ENCODE data around the gene SPTBN1. TPM values are rescaled to one million over a fixed set of nuclear protein-coding genes. Genes with fewer than 3 reads are reported as not detected.
A peak's percentile ranks its signal among the peaks of the same experiment; 100 is the strongest.

SPTBN1 gene
- total RNA-seq, 1 experiment from 2014 or later = 262 TPM

GRCh38 chr2:54589038-54589339 is 132.9 kb downstream of the SPTBN1 start:
- POLR2A ChIA-PET (ENCODE audit: unreplicated experiment) = no interaction called here
- Histone ChIP-seq H3K79me2 (ENCODE audit: low read depth) (peaks cover 99% of the 10 kb centered on the region), H3F3A (ENCODE audit: insufficient read depth, low read depth) (peaks cover 20% of the 10 kb centered on the region), H3K9me2 (ENCODE audit: insufficient read depth) (no peaks in the 10 kb centered on the region), H3K4me1 (replicated peaks; ENCODE audit: insufficient read depth) (peaks cover 33% of the 10 kb centered on the region), H2AFZ (no peak overlapping the region), H3K4me3 (no peak overlapping the region), H3K9me3 (ENCODE audit: insufficient read depth, low read depth) (no peaks in the 10 kb centered on the region), H3K27ac (peak overlapping the region; percentile 44), H4K20me1 (ENCODE audit: insufficient read depth) (peaks cover 15% of the 10 kb centered on the region), H3K27me3 (ENCODE audit: insufficient read depth, low read depth) (no peaks in the 10 kb centered on the region), H3K4me2 (peak overlapping the region; percentile 46), H3K36me3 (ENCODE audit: low read depth) (peaks cover 4% of the 10 kb centered on the region; the same call in 1 of the 2 replicates)
- CTCF ChIA-PET = no interaction called here
- intact Hi-C loops (cut with micrococcal nuclease; ENCODE audit: unreplicated experiment) = no loop called here
- TF ChIP-seq EZH2 (IDR thresholded peaks at IDR 0.05; ENCODE audit: low read depth) = no peak
- TF ChIP-seq CTCF (conservative IDR thresholded peaks at IDR 0.05) = no peak
- BruUV-seq (replicated peaks) = no TSS peak
- no peak for DNase-seq

GRCh38 chr2:54589340-54590215 is 133.5 kb downstream of the SPTBN1 start:
- Histone ChIP-seq H4K20me1 (ENCODE audit: insufficient read depth) (peaks cover 18% of the 10 kb centered on the region), H3K36me3 (ENCODE audit: low read depth) (peaks cover 4% of the 10 kb centered on the region; the same call in 1 of the 2 replicates), H2AFZ (no peak overlapping the region), H3K9me3 (ENCODE audit: insufficient read depth, low read depth) (no peaks in the 10 kb centered on the region), H3K27me3 (ENCODE audit: insufficient read depth, low read depth) (no peaks in the 10 kb centered on the region), H3K9me2 (ENCODE audit: insufficient read depth) (no peaks in the 10 kb centered on the region), H3K4me2 (peak overlapping the region; percentile 46), H3K79me2 (ENCODE audit: low read depth) (peaks cover 99% of the 10 kb centered on the region), H3F3A (ENCODE audit: insufficient read depth, low read depth) (peaks cover 20% of the 10 kb centered on the region), H3K4me3 (no peak overlapping the region), H3K27ac (peak overlapping the region; percentile 44), H3K4me1 (replicated peaks; ENCODE audit: insufficient read depth) (peaks cover 33% of the 10 kb centered on the region)
- POLR2A ChIA-PET (ENCODE audit: unreplicated experiment) = no interaction called here
- intact Hi-C loops (cut with micrococcal nuclease; ENCODE audit: unreplicated experiment) = no loop called here
- DNase-seq = peak in 1 of 2 experiments; percentile 69
- CTCF ChIA-PET = no interaction called here
- TF ChIP-seq CTCF (conservative IDR thresholded peaks at IDR 0.05) = no peak
- TF ChIP-seq EZH2 (IDR thresholded peaks at IDR 0.05; ENCODE audit: low read depth) = no peak
- no TSS peak for BruUV-seq (replicated peaks)

GRCh38 chr2:54590216-54591120 is 134.3 kb downstream of the SPTBN1 start:
- CTCF ChIA-PET = no interaction called here
- Histone ChIP-seq H3K27me3 (ENCODE audit: insufficient read depth, low read depth) (no peaks in the 10 kb centered on the region), H3F3A (ENCODE audit: insufficient read depth, low read depth) (peaks cover 20% of the 10 kb centered on the region), H2AFZ (no peak overlapping the region), H3K27ac (peak overlapping the region; percentile 44), H4K20me1 (ENCODE audit: insufficient read depth) (peaks cover 17% of the 10 kb centered on the region), H3K9me2 (ENCODE audit: insufficient read depth) (no peaks in the 10 kb centered on the region), H3K4me3 (no peak overlapping the region), H3K79me2 (ENCODE audit: low read depth) (peaks cover 99% of the 10 kb centered on the region), H3K4me1 (replicated peaks; ENCODE audit: insufficient read depth) (peaks cover 33% of the 10 kb centered on the region), H3K9me3 (ENCODE audit: insufficient read depth, low read depth) (no peaks in the 10 kb centered on the region), H3K36me3 (ENCODE audit: low read depth) (peaks cover 7% of the 10 kb centered on the region; the same call in 1 of the 2 replicates), H3K4me2 (peak overlapping the region; percentile 46)
- POLR2A ChIA-PET (ENCODE audit: unreplicated experiment) = no interaction called here
- DNase-seq = no peak
- TF ChIP-seq CTCF (conservative IDR thresholded peaks at IDR 0.05) (no peak), EZH2 (IDR thresholded peaks at IDR 0.05; ENCODE audit: low read depth) (no peak)
- no TSS peak for BruUV-seq (replicated peaks)
- intact Hi-C loops (cut with micrococcal nuclease; ENCODE audit: unreplicated experiment) = no loop called here

Data from PC-9 (cell line).